K562 (cell line): ENCODE results near the gene NDUFB5. TPM values are rescaled to one million over a fixed set of nuclear protein-coding genes. Genes with fewer than 3 reads are reported as not detected.

Experiments used
- ATAC-seq: fragments of 200-7000 bp; cut with Tn5 transposase; 3 replicates; pipeline ENCODE4 v1.9.1; 2020; ENCODE audit warnings: moderate library complexity
- BruUV-seq: library from RNA; stranded (reverse); fragments of 400-500 nt; replicated peaks from 2 replicates; lab custom pipeline; 2021; lab: Mats Ljungman, UMichigan
- CTCF ChIA-PET: fragments of 300-600 bp; formaldehyde crosslinking; extraction: SDS; loops from one replicate; lab custom pipeline; 2021; ENCODE audit warnings: low intra/inter-chr PET ratio; lab: Yijun Ruan, JAX
- POLR2A ChIA-PET: fragments of 300-600, 350-650 bp; sonication (Branson Sonifier 250); formaldehyde crosslinking; extraction: SDS; loops from one replicate; lab custom pipeline; 2021; ENCODE audit warnings: antibody characterized with exemption, inconsistent platforms; lab: Yijun Ruan, JAX
- DNase-seq, 4 experiments: peaks; one replicate each; pipeline versions ENCODE4 v3.0.0 to v3.0.0-alpha.2; 2011 to 2018; ENCODE audit warnings: low spot score in 3 of 4, mixed read lengths in 3 of 4; ENCODE audit errors: extremely low read depth in 1 of 4
- FAIRE-seq: peaks from 2 replicates; lab custom pipeline; 2011; peaks lifted over from hg19 to GRCh38; lab: Jason Lieb, UNC
- H2AFZ ChIP-seq: 2 replicates; pipeline ENCODE4 v1.6.0; 2011; ENCODE audit warnings: low read depth, low read length, control low read depth, inconsistent platforms
- H3K27ac ChIP-seq: fragments of 200-600 bp; 3 replicates; pipeline ENCODE4 v1.8.0; 2011; ENCODE audit warnings: low read depth, mild to moderate bottlenecking, control low read depth, inconsistent platforms, low read length, moderate library complexity, mixed read lengths; ENCODE audit errors: extremely low read depth
- H3K27me3 ChIP-seq, 2 experiments: fragments of 300-600 bp in 1 of 2; 2 replicates in 1 of 2; 3 replicates in 1 of 2; pipeline versions ENCODE4 v1.6.0 to v1.8.0; 2011; ENCODE audit warnings: inconsistent platforms in 2 of 2, low read length in 2 of 2, mild to moderate bottlenecking in 1 of 2, mixed read lengths in 1 of 2, moderate library complexity in 1 of 2; ENCODE audit not compliant: control insufficient read depth in 2 of 2, insufficient read depth in 2 of 2
- H3K36me3 ChIP-seq: fragments of 300-600 bp; 3 replicates; pipeline ENCODE4 v1.8.0; 2011; ENCODE audit warnings: mild to moderate bottlenecking, low read length, inconsistent platforms; ENCODE audit not compliant: control insufficient read depth, insufficient read depth
- H3K4me1 ChIP-seq, 2 experiments: fragments of 200-600 bp in 1 of 2; replicated peaks in 1 of 2; 2 replicates in 1 of 2; 3 replicates in 1 of 2; pipeline versions ENCODE4 v1.5.1 to v1.8.0; 2011; ENCODE audit warnings: inconsistent platforms in 2 of 2, low read length in 2 of 2, mild to moderate bottlenecking in 1 of 2, mixed read lengths in 1 of 2, moderate library complexity in 1 of 2; ENCODE audit not compliant: control insufficient read depth in 2 of 2, insufficient read depth in 2 of 2
- H3K4me2 ChIP-seq: 2 replicates; pipeline ENCODE4 v1.6.1; 2011; ENCODE audit warnings: low read length, control low read depth, inconsistent platforms, mixed read lengths; ENCODE audit not compliant: insufficient read depth
- H3K4me3 ChIP-seq: fragments of 200-600 bp; sonication (generic), shearing (Covaris generic); 2 replicates; pipeline ENCODE4 v1.5.1; 2016; ENCODE audit warnings: control low read depth, inconsistent platforms
- H3K79me2 ChIP-seq: fragments of 200-600 bp; 3 replicates; pipeline ENCODE4 v1.8.0; 2011; ENCODE audit warnings: low read length, inconsistent platforms; ENCODE audit not compliant: control insufficient read depth, insufficient read depth
- H3K9ac ChIP-seq, 2 experiments: 2 replicates each; pipeline versions ENCODE4 v1.6.0 to v1.6.1; 2011; ENCODE audit warnings: low read depth in 2 of 2, low read length in 2 of 2, control low read depth in 1 of 2, inconsistent platforms in 1 of 2, mild to moderate bottlenecking in 1 of 2, mixed read lengths in 1 of 2; ENCODE audit not compliant: insufficient read depth in 1 of 2
- H3K9me1 ChIP-seq: one replicate; pipeline ENCODE4 v1.6.0; 2011; ENCODE audit warnings: inconsistent platforms, mild to moderate bottlenecking, low read length, moderate library complexity; ENCODE audit not compliant: control insufficient read depth, insufficient read depth
- H3K9me3 ChIP-seq: replicated peaks from 2 replicates; pipeline ENCODE4 v1.5.1; 2011; ENCODE audit warnings: low read depth, low read length, inconsistent platforms; ENCODE audit not compliant: control insufficient read depth, insufficient read depth
- H4K20me1 ChIP-seq: replicated peaks from 2 replicates; pipeline ENCODE4 v1.6.1; 2011; ENCODE audit warnings: low read length, inconsistent platforms, mixed read lengths; ENCODE audit not compliant: control insufficient read depth, insufficient read depth
- EGR1 ChIP-seq: fragments of 450-650 bp; conservative IDR thresholded peaks from 2 replicates; pipeline ENCODE4 v1.6.1; 2017; ENCODE audit warnings: mild to moderate bottlenecking
- IFI16 ChIP-seq: fragments of 250-450 bp; sonication (Bioruptor Pico); IDR thresholded peaks from 2 replicates; pipeline ENCODE4 v2.1.2; 2022; ENCODE audit warnings: mild to moderate bottlenecking, inconsistent platforms
- MXI1 ChIP-seq: IDR thresholded peaks from 2 replicates; pipeline ENCODE4 v1.6.1; 2011; ENCODE audit warnings: low read depth, mild to moderate bottlenecking, improper control_type of control experiment, low read length
- PCBP1 ChIP-seq: fragments of 200-400 bp; formaldehyde crosslinking; IDR thresholded peaks from 2 replicates; pipeline ENCODE4 v1.6.1; 2018; ENCODE audit warnings: mild to moderate bottlenecking, low read depth, low read length; ENCODE audit not compliant: poor library complexity, severe bottlenecking
- RNF219 ChIP-seq: fragments of 250-450 bp; sonication (Bioruptor Pico); IDR thresholded peaks from 2 replicates; pipeline ENCODE4 v1.5.0; 2022; ENCODE audit warnings: mild to moderate bottlenecking
- SNIP1 ChIP-seq: fragments of 450-650 bp; IDR thresholded peaks from 2 replicates; pipeline ENCODE4 v1.7.1; 2017; ENCODE audit warnings: low read depth, mild to moderate bottlenecking
- ZNF282 ChIP-seq: sonication (generic); formaldehyde crosslinking; IDR thresholded peaks from 2 replicates; pipeline ENCODE4 v1.8.1; 2023; ENCODE audit warnings: missing genetic modification reagents
- ZNF354B ChIP-seq: fragments of 250-450 bp; sonication (Bioruptor Pico); IDR thresholded peaks from 2 replicates; pipeline ENCODE4 v1.4.0; 2020
- WGBS: fragments of 100-300 bp; shearing (Covaris generic); methylation state at CpG from one replicate; pipeline ENCODE4 v1.1.6; 2016; ENCODE audit warnings: low coverage, mixed read lengths; ENCODE audit not compliant: insufficient coverage; ENCODE audit errors: missing lambda C conversion rate; 5-methylcytosine and 5-hydroxymethylcytosine counted together
- in situ Hi-C: fragments of 300-500 bp; cut with MboI; formaldehyde crosslinking; loops from 4 replicates; pipeline ENCODE4 v1.15.0; 2018; ENCODE audit warnings: inconsistent platforms, mixed read lengths
- intact Hi-C: fragments of 100-400 bp; cut with micrococcal nuclease; formaldehyde crosslinking; loops from 2 replicates; pipeline ENCODE4 v1.14.2; 2022
- polyA plus RNA-seq, 8 experiments: library from polyadenylated mRNA; depleted of rRNA in 4 of 8; stranded (reverse) in 5 of 8; unstranded in 3 of 8; fragments of >200 nt; fragmentation: Nextera tagmentation in 2 of 8; fragmentation: Illumina TruSeq in 1 of 8; extraction: Ambion mirVana in 2 of 8; extraction: Trizol in 1 of 8; gene quantifications; 2 replicates each; pipeline versions ENCODE4 v1.2.1 to v1.2.3, GENCODE V29; 2011 to 2014; ENCODE audit warnings: inconsistent platforms in 1 of 8, missing spikeins in 1 of 8
- total RNA-seq, 7 experiments: library from RNA; depleted of rRNA in 6 of 7; stranded (reverse); fragments of >200 nt in 6 of 7; fragmentation: Illumina TruSeq in 2 of 7; extraction: Trizol in 2 of 7; gene quantifications; 2 replicates each; pipeline versions ENCODE4 v1.2.1 to v1.2.3, GENCODE V29; 2011 to 2021; ENCODE audit warnings: low replicate concordance in 1 of 7
- TF ChIP-seq, protein P1 (sequence below): fragments of 450-650 bp; IDR thresholded peaks from 2 replicates; pipeline ENCODE4 v1.6.1; 2016; ENCODE audit warnings: low read depth
- TF ChIP-seq, protein P2 (sequence below): fragments of 250-450 bp; sonication (Bioruptor Pico); IDR thresholded peaks from 2 replicates; pipeline ENCODE4 v1.5.0; 2020; ENCODE audit warnings: mild to moderate bottlenecking

The NDUFB5 gene
- total and polyA plus RNA-seq, 9 of the 15 experiments (the other 6 are each of a cell fraction or from before 2014, with no cell fraction given): 128 to 466 (median 176) TPM

GRCh38 chr3:179666030-179666429, 61.4 kb downstream of the NDUFB5 start:
- no peak overlapping the region for H2AFZ ChIP-seq
- H3K36me3 ChIP-seq: no peaks in the 10 kb centered on the region
- no peak overlapping the region for H3K27ac ChIP-seq
- H3K9me1 ChIP-seq: no peaks in the 10 kb centered on the region
- H3K27me3 ChIP-seq: peaks cover 15 to 45% of the 10 kb centered on the region in 2 experiments
- FAIRE-seq: no peak
- 0% methylated on average over 1 of the region's 1 CpG for WGBS
- no peaks in the 10 kb centered on the region for H3K9me3 ChIP-seq
- ChIA-PET CTCF (no interaction called here), POLR2A (interaction anchor here (1.2 kb wide), 1 partner anchor 8 kb away, joined by 5 read pairs; no protein-coding TSS in a partner anchor)
- in situ Hi-C loops (no loop called here), intact Hi-C loops (no loop called here)
- no peak overlapping the region for H3K9ac ChIP-seq
- ATAC-seq: peak; percentile 34; the same call in 1 of the 3 replicates
- no peak for DNase-seq
- no peak overlapping the region for H3K4me3 ChIP-seq
- BruUV-seq: no TSS peak
- H3K4me1 ChIP-seq: no peaks in the 10 kb centered on the region
- no peak overlapping the region for H3K4me2 ChIP-seq
- no peaks in the 10 kb centered on the region for H3K79me2 ChIP-seq
- H4K20me1 ChIP-seq: no peaks in the 10 kb centered on the region
- no peak for TF ChIP-seq ZNF354B (CRISPR knock-in tag)
- TF ChIP-seq SNIP1: no peak
- no peak for TF ChIP-seq RNF219
- TF ChIP-seq, protein P1, sequence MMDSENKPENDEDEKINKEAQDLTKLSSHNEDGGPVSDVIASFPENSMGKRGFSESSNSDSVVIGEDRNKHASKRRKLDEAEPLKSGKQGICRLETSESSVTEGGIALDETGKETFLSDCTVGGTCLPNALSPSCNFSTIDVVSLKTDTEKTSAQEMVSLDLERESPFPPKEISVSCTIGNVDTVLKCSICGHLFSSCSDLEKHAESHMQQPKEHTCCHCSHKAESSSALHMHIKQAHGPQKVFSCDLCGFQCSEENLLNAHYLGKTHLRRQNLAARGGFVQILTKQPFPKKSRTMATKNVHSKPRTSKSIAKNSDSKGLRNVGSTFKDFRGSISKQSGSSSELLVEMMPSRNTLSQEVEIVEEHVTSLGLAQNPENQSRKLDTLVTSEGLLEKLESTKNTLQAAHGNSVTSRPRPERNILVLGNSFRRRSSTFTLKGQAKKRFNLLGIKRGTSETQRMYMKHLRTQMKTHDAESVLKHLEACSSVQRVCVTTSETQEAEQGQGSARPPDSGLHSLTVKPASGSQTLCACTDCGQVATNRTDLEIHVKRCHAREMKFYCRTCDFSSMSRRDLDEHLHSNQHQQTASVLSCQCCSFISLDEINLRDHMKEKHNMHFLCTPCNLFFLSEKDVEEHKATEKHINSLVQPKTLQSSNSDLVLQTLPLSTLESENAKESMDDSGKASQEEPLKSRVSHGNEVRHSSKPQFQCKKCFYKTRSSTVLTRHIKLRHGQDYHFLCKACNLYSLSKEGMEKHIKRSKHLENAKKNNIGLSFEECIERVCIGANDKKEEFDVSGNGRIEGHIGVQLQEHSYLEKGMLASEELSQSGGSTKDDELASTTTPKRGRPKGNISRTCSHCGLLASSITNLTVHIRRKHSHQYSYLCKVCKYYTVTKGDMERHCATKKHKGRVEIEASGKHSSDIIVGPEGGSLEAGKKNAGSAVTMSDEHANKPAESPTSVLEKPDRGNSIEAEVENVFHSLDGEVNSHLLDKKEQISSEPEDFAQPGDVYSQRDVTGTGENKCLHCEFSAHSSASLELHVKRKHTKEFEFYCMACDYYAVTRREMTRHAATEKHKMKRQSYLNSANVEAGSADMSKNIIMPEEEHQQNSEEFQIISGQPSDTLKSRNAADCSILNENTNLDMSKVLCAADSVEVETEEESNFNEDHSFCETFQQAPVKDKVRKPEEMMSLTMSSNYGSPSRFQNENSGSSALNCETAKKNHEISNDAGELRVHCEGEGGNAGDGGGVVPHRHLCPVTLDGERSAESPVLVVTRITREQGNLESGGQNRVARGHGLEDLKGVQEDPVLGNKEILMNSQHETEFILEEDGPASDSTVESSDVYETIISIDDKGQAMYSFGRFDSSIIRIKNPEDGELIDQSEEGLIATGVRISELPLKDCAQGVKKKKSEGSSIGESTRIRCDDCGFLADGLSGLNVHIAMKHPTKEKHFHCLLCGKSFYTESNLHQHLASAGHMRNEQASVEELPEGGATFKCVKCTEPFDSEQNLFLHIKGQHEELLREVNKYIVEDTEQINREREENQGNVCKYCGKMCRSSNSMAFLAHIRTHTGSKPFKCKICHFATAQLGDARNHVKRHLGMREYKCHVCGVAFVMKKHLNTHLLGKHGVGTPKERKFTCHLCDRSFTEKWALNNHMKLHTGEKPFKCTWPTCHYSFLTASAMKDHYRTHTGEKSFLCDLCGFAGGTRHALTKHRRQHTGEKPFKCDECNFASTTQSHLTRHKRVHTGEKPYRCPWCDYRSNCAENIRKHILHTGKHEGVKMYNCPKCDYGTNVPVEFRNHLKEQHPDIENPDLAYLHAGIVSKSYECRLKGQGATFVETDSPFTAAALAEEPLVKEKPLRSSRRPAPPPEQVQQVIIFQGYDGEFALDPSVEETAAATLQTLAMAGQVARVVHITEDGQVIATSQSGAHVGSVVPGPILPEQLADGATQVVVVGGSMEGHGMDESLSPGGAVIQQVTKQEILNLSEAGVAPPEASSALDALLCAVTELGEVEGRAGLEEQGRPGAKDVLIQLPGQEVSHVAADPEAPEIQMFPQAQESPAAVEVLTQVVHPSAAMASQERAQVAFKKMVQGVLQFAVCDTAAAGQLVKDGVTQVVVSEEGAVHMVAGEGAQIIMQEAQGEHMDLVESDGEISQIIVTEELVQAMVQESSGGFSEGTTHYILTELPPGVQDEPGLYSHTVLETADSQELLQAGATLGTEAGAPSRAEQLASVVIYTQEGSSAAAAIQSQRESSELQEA: no peak
- no peak for TF ChIP-seq ZNF282 (CRISPR knock-in tag)
- TF ChIP-seq, protein P2, sequence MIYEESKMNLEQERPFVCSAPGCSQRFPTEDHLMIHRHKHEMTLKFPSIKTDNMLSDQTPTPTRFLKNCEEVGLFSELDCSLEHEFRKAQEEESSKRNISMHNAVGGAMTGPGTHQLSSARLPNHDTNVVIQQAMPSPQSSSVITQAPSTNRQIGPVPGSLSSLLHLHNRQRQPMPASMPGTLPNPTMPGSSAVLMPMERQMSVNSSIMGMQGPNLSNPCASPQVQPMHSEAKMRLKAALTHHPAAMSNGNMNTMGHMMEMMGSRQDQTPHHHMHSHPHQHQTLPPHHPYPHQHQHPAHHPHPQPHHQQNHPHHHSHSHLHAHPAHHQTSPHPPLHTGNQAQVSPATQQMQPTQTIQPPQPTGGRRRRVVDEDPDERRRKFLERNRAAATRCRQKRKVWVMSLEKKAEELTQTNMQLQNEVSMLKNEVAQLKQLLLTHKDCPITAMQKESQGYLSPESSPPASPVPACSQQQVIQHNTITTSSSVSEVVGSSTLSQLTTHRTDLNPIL (CRISPR knock-in tag): no peak
- no peak for TF ChIP-seq PCBP1
- no peak for TF ChIP-seq MXI1
- TF ChIP-seq IFI16 (CRISPR knock-in tag): no peak
- no peak for TF ChIP-seq EGR1
